ENCODE data around the gene WNT11.
"Not testable (repeated sequence)": the region's sequence is repeated elsewhere in the genome, so short reads cannot be mapped to it uniquely, and the experiment has no call there.

The WNT11 gene

GRCh38 chr11:76201672-76202412 is 4.5 kb downstream of the WNT11 start:
- no peak for DNase-seq (ENCODE audit: low spot score)

DNA sequence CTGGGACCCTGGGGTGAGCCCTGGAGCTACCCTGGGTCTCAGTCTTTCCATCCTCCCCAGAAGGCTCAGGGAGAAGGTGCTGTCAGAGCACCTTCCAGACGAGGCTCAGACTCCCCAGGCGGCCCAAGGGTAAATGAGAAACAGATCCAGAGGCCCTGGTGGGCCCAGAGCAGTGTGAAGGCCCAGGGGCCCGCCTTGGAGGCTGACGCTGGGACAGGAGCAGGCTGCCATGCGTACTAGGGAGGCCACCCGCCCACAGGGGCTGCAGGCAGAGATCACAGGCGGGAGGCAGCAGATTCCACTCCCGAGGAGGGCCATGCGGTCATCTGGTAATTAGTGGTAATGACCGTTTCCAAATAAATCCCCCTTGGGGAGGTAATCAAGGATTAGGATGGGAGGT is 5.2 kb downstream of the WNT11 start:
- no peak for DNase-seq (ENCODE audit: low spot score)

GRCh38 chr11:76200006-76200940 is 6.0 kb downstream of the WNT11 start:
- DNase-seq (ENCODE audit: low spot score) = no peak

GRCh38 chr11:76198691-76199090 is 7.6 kb downstream of the WNT11 start:
- not testable (repeated sequence) for DNase-seq (ENCODE audit: low spot score)

GRCh38 chr11:76197941-76198640 is 8.2 kb downstream of the WNT11 start:
- no peak for DNase-seq (ENCODE audit: low spot score)

- DNase-seq (ENCODE audit: low spot score) = no peak
Observed at GRCh38 chr11:76197332-76197731, 9.0 kb downstream of the WNT11 start.

DNA sequence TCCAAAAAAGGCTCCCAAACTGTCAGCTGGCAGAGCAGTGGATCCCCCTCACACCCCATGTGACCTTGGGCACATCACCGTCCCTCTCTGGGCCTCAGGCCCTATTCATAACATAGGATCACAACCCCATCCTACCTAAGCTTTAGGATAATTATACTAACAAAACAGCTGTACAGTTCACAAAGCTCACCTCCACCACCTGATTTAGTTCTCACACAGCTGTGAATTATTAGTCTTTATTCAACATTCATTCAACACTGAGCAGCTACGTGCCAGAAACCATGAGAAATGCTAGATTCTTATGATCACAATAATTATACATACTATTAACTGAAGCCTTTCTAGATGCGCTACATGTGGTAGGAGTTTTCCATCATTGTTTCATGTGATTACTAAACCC is 9.5 kb downstream of the WNT11 start:
- no peak for DNase-seq (ENCODE audit: low spot score)

DNA sequence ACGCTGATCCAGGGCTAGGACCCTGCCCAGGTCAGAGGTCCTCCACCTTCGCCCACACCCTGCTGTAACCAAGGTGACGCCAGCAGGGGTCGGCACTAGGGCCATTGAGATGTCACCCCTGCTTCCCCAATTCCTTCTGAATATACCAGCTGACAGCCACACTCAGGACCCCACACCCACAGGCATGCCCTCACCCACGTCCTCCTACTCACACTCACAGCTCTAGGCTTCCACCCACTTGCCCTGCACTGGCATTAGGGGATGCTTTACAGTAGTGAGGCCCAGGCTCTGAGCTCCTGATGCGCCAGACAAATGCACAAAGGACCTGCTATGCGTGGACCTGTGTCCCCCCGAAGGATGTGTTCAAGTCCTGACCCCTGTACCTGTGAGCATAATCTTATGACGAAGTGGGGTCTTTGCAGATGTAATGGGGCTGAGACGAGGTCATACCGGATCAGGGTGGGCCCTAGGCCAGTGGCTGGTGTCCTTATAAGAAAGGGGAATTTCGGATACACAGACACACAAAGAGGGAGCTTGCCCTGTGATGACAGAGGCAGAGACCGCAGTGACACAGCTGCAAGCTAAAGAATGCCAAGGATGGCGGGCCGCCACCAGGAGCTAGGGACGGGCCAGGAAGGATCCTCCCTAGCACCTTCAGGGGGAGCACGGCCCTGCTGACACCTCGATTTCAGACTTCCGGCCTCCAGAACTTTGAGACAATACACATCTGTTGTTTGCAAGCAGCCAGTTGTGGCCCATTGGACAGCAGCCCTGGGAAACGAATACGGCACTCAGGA is 11.2 kb downstream of the WNT11 start:
- DNase-seq (ENCODE audit: low spot score) = no peak

DNA sequence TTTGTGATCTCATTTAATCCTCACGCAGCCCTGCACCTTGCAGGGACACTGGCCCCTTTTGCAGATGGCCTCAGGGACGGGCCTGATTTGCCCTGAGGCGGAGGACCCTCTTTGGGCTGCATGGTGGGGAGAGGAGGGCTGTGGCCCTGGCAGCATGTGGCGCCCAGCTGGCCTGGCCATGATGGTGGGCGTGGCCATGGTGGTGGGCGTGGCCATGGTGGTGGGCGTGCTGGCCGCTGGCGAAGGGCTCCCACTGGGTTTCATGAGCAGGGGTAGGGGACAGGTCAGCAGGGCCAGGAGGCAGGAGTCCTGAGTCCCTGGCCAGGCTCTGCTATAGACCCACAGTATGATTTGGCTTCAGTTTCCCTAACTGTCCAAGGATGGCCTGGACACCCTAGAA is 13.1 kb downstream of the WNT11 start:
- no peak for DNase-seq (ENCODE audit: low spot score)

GRCh38 chr11:76190376-76190775 is 15.9 kb downstream of the WNT11 start:
- DNase-seq (ENCODE audit: low spot score) = no peak

- no peak for DNase-seq (ENCODE audit: low spot score)
Observed at GRCh38 chr11:76189682-76190081, 16.6 kb downstream of the WNT11 start.

DNA sequence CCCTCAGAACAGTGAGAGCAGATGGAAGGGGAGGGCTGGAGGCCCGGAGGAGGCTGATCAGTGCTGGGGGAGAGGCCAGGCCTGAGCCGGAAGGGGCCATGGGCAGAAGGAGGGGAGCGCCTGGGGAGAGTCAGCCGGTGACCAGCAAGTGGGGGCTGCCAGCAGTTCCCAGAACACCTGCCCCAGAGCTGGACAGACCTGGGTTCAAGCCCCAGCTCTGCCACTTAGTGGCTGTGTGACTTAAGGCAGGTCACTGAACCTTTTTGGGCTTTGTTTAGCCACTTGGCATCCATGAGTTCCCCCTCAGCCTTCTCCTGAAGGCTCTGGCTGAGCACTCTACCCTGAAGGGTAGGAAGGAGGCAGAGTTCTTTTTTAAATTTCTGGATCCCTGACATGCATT is 17.4 kb downstream of the WNT11 start:
- DNase-seq (ENCODE audit: low spot score) = no peak

DNA sequence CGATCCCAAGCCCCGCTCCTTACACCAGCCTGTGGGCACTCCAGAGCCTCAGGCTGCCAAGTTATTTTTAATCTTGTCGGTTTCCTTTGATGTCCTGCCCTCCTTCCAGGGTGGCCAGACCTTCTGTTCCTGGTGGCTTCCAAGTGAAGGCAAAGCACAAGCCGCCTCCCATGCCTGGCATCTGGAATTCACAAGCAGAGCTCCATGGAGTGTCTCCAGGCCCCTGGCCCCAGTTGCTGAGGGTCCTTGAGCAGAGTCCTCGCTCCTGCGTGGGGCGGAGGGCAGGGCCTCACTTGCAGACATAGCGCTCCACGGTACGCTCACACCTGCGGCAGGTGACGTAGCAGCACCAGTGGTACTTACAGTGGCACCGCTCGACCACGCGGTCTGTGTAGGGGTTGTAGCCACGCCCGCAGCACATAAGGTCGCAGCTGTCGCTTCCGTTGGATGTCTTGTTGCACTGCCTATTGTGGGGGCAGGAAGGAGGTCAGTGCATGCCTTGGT is 19.5 kb downstream of the WNT11 start:
- no peak for DNase-seq (ENCODE audit: low spot score)

DNA sequence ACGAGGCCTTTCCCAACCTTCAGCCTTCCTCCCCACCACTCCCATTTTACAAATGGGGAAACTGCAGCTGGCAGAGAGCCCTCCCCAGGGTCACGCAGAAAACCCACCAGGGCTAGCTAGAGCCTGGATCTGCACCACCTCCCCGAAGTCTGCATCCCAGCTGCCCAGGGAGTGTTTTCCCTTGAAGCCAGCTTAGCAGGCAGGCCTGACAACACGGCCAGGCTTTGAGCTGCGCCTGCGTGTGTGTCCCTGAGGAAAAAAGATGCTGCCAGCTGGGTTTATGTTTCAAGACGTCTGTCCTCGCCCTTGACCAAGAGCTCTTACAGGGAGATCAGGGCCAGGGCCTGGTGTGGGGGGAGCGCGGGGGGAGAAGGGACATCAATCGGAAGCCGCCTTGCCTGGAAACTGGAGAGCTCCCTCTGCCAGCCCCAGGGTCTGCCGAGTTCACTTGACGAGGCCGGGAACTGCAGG is 20.3 kb downstream of the WNT11 start:
- DNase-seq (ENCODE audit: low spot score) = no peak

DNA sequence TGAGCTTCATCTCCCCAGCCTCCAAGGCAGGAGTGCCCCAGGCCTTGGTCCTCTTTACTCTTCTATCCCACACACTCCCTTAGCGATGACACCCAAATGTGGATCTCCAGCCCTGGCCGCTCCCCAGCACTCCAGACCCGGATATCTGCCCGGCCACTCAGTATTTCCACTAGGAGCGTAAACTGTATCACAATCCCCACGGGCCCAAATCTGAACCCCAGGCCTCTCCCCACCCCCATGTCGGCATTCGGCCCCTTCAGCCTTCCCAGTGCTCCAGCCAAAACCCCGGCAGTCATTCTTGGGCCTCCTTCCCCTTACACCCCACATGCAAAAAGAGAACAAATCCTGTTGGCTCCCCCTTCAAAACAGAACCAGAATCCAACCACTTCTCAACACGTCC is 20.8 kb downstream of the WNT11 start:
- DNase-seq (ENCODE audit: low spot score) = no peak

DNA sequence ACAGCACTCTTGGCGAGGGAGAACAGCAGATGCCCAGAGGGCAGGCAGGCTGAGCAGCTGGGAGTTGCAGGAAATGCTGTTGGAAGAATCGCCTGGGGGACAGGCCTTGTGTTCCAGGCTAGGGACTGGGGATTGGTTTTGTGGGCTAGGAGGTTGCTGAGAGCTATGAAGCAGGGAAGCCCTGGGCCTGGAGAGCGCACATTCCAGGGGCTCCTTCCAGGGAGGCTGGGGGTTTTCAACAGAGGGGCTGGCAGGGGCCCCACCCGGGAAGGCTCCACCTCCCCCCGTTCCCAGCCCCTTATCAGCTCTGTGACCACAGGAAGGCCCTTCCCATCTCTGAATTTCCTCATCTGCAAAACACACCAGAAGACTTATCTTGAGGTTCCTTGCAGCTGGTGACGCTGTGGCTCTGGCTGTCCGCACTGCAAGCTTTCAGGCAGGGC is 21.7 kb downstream of the WNT11 start:
- DNase-seq (ENCODE audit: low spot score) = no peak

DNA sequence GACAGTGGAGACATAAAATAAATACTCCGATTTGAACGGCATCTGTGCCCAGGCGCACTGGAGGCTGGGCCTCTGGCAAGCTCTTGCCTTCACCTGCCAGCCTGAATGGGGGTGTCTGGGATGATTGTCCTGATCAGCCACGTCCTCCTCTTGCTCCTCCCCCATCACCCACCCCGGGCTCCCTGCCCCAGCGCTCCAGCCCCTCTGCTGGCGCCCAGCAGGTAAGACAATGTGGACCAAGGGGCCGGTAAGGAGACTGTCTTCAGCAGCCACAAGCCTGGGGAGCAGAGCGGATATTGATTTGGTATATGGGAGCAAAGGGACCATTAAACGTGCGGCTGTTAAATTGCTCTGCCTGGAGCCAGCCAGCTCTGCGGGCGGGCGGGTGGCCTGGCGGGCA is 24.9 kb downstream of the WNT11 start:
- DNase-seq (ENCODE audit: low spot score) = no peak

DNA sequence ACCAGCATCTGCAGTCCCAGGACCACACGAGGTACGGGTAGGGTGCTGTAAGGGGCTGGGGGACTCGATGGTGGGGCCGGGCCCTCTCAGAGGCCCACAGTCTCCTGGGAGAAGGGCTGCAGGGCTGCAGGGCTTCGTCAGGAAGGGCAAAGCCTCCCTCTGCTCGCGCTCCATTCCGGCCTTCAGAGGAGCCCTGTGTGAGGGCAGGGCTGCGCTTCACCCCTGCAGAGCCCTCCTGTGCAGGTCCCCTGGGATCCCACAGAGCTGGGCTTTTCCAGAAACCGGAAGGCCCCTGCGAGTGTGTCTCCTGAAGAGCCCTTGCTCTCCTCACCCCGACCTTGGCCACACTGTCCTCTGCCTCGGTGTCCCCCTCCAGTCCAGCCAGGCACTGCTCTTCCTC is 27.2 kb downstream of the WNT11 start:
- no peak for DNase-seq (ENCODE audit: low spot score)

- DNase-seq (ENCODE audit: low spot score) = no peak
Observed at GRCh38 chr11:76177250-76177686, 29.0 kb downstream of the WNT11 start.

GRCh38 chr11:76176463-76176862 is 29.8 kb downstream of the WNT11 start:
- no peak for DNase-seq (ENCODE audit: low spot score)

DNA sequence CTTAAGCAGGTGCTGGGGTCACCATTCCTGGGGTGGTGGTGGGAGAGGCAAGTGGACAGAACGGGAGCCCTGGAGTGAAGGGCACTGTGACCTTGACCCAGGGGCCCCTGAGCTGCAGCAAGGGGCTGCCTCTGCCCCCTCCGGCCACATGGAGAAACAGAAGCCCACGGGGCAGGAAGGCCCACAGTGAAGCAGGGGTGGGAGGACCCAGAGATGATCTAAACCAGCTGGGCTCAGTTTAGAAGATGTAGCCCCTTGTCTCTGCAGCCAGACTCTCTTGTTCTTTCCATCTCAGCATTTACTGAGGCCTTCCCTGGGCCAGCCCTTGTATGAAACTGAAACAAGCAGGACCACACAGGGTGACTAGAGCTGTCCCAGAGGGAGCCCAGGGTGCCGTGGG is 30.5 kb downstream of the WNT11 start:
- no peak for DNase-seq (ENCODE audit: low spot score)
